B cell (primary cell): ENCODE data around the gene SEMA7A. TPM values are rescaled to one million over a fixed set of nuclear protein-coding genes. Genes with fewer than 3 reads are reported as not detected.
A peak's percentile ranks its signal among the peaks of the same experiment; 100 is the strongest.

Experiments used
- ATAC-seq: fragments of 200-7000 bp; cut with Tn5 transposase; one replicate; pipeline ENCODE4 v1.10.0; 2021; ENCODE audit warnings: low read depth, mild to moderate bottlenecking, moderate number of reproducible peaks, moderate library complexity
- CTCF ChIA-PET: fragments of 350-600 bp; sonication (Branson Sonifier 250); formaldehyde crosslinking; loops from one replicate; lab custom pipeline; 2021; ENCODE audit warnings: antibody characterized with exemption, inconsistent platforms; lab: Charles Lee
- POLR2A ChIA-PET: fragments of 350-600 bp; sonication (Branson Sonifier 250); formaldehyde crosslinking; loops from one replicate; lab custom pipeline; 2021; ENCODE audit warnings: antibody characterized with exemption; lab: Charles Lee
- DNase-seq: peaks from one replicate; pipeline ENCODE4 v3.0.0; 2013
- H2AFZ ChIP-seq: 2 replicates; pipeline ENCODE4 v1.6.1; 2012; ENCODE audit warnings: mild to moderate bottlenecking, low read depth, low read length; ENCODE audit not compliant: insufficient read depth, poor library complexity, severe bottlenecking
- H3K27ac ChIP-seq, 2 donors: 1 replicate in 1 of 2; 2 replicates in 1 of 2; pipeline ENCODE4 v1.5.1; 2012 to 2013; ENCODE audit warnings: low read length in 2 of 2, mild to moderate bottlenecking in 2 of 2, moderate library complexity in 1 of 2
- H3K27me3 ChIP-seq, 4 experiments: fragments of 200-600 bp in 1 of 4; sonication (generic) in 1 of 4; replicated peaks in 1 of 4; 1 replicate in 2 of 4; 2 replicates in 2 of 4; pipeline versions ENCODE4 v1.6.1 to v1.7.0; 2013 to 2016; ENCODE audit warnings: low read length in 3 of 4, mild to moderate bottlenecking in 2 of 4, mixed read lengths in 1 of 4, moderate library complexity in 1 of 4; ENCODE audit not compliant: insufficient read depth in 4 of 4, control insufficient read depth in 3 of 4; ENCODE audit errors: control extremely low read depth in 1 of 4
- H3K36me3 ChIP-seq, 2 experiments: replicated peaks in 1 of 2; 1 replicate in 1 of 2; 2 replicates in 1 of 2; pipeline versions ENCODE4 v1.6.1 to v1.7.1; 2013; ENCODE audit warnings: low read length in 1 of 2; ENCODE audit not compliant: insufficient read depth in 2 of 2, control insufficient read depth in 1 of 2; ENCODE audit errors: control extremely low read depth in 1 of 2, extremely low read depth in 1 of 2
- H3K4me1 ChIP-seq, 2 donors: fragments of 200-600 bp in 1 of 2; sonication (generic) in 1 of 2; 1 replicate in 1 of 2; 2 replicates in 1 of 2; pipeline versions ENCODE4 v1.5.1 to v1.6.1; 2013 to 2017; ENCODE audit warnings: low read length in 2 of 2; ENCODE audit not compliant: control insufficient read depth in 2 of 2, insufficient read depth in 2 of 2
- H3K4me2 ChIP-seq: replicated peaks from 2 replicates; pipeline ENCODE3; 2012; ENCODE audit warnings: mild to moderate bottlenecking, low read depth, low read length; ENCODE audit not compliant: poor library complexity, severe bottlenecking
- H3K4me3 ChIP-seq, 5 experiments: fragments of 200-600 bp in 1 of 5; sonication (generic) in 1 of 5; 1 replicate in 3 of 5; 2 replicates in 2 of 5; pipeline versions ENCODE4 v1.5.1 to v1.7.0; 2011 to 2016; ENCODE audit warnings: low read length in 4 of 5, mild to moderate bottlenecking in 4 of 5, low read depth in 2 of 5, control low read depth in 1 of 5, moderate library complexity in 1 of 5; ENCODE audit not compliant: insufficient read depth in 1 of 5; ENCODE audit errors: control extremely low read depth in 1 of 5, extremely low read depth in 1 of 5
- H3K79me2 ChIP-seq: fragments of 200-600 bp; sonication (generic); one replicate; pipeline ENCODE4 v1.6.0; 2016; ENCODE audit warnings: low read length; ENCODE audit not compliant: control insufficient read depth, insufficient read depth
- H3K9ac ChIP-seq: fragments of 200-600 bp; sonication (generic); 2 replicates; pipeline ENCODE4 v1.6.1; 2017; ENCODE audit warnings: mild to moderate bottlenecking, low read length, moderate library complexity
- H3K9me3 ChIP-seq, 3 donors: one replicate each; pipeline versions ENCODE4 v1.6.1 to v1.7.1; 2013; ENCODE audit warnings: low read length in 2 of 3; ENCODE audit not compliant: control insufficient read depth in 2 of 3, insufficient read depth in 1 of 3; ENCODE audit errors: control extremely low read depth in 1 of 3
- H4K20me1 ChIP-seq: 2 replicates; pipeline ENCODE4 v1.6.0; 2012; ENCODE audit warnings: mild to moderate bottlenecking, low read length; ENCODE audit not compliant: insufficient read depth, control insufficient read depth, poor library complexity, severe bottlenecking
- H3K27ac Mint-ChIP-seq: one replicate; pipeline ENCODE4 v1.8.0; 2021; ENCODE audit warnings: mixed read lengths
- H3K27me3 Mint-ChIP-seq: one replicate; pipeline ENCODE4 v1.8.0; 2021; ENCODE audit warnings: mixed read lengths
- H3K4me1 Mint-ChIP-seq: one replicate; pipeline ENCODE4 v1.8.0; 2021; ENCODE audit warnings: mixed read lengths
- H3K4me3 Mint-ChIP-seq: one replicate; pipeline ENCODE4 v1.8.0; 2021; ENCODE audit warnings: mixed read lengths
- H3K9me3 Mint-ChIP-seq: one replicate; pipeline ENCODE4 v1.8.0; 2022; ENCODE audit warnings: mixed read lengths; ENCODE audit not compliant: insufficient read depth
- CTCF ChIP-seq: fragments of 200-600 bp; IDR thresholded peaks from one replicate; pipeline ENCODE4 v1.8.0; 2022; ENCODE audit warnings: antibody characterized with exemption, mild to moderate bottlenecking
- EZH2 ChIP-seq: IDR thresholded peaks from 2 replicates; pipeline ENCODE4 v1.6.1; 2012; ENCODE audit warnings: borderline replicate concordance, low read depth, mild to moderate bottlenecking, moderate library complexity, low read length; ENCODE audit not compliant: insufficient read depth, poor library complexity, severe bottlenecking
- WGBS: methylation state at CpG from one replicate; pipeline ENCODE4 v1.1.5; 2013; ENCODE audit warnings: missing lambda C conversion rate; ENCODE audit not compliant: insufficient coverage; 5-methylcytosine and 5-hydroxymethylcytosine counted together
- intact Hi-C: fragments of 100-400 bp; cut with micrococcal nuclease; formaldehyde crosslinking; loops from one replicate; pipeline ENCODE4 v1.10.0; 2022
- polyA plus RNA-seq: library from polyadenylated mRNA; depleted of rRNA; stranded (reverse); fragments of >200 nt; gene quantifications from 2 replicates; pipeline ENCODE4 v1.2.3, GENCODE V29; 2012
- total RNA-seq, 2 donors: library from RNA; stranded (reverse); fragments of 120-200 nt in 1 of 2; gene quantifications; 1 replicate in 1 of 2; 2 replicates in 1 of 2; pipeline versions ENCODE4 v1.2.3 to v1.2.4, GENCODE V29; 2013 to 2022

Gene SEMA7A
- total and polyA plus RNA-seq, 2 donors (not counting 1 experiment from before 2014, with no cell fraction given): 42.0 to 44.2 TPM

- peak within 1 kb of the TSS; percentile 76 for H3K27ac Mint-ChIP-seq
- ChIA-PET POLR2A (interaction anchor here (1.0 to 1.5 kb wide), 5 partner anchors 58 to 79 kb away, joined by 3 to 8 read pairs (median 4); partner anchors contain the start of gene ARID3B), CTCF (interaction anchor here (0.9 to 6.1 kb wide), 13 partner anchors 18 to 308 kb away, joined by 3 to 54 read pairs (median 4); no protein-coding TSS in a partner anchor)
- DNase-seq (peak; percentile 96), ATAC-seq (peak; percentile 95)
- TF ChIP-seq CTCF: no peak
- no peak for TF ChIP-seq EZH2
- Histone ChIP-seq H3K9ac (peak within 1 kb of the TSS; percentile 90), H3K27me3 (no peaks in the 10 kb centered on the region), H2AFZ (peak within 1 kb of the TSS; percentile 98), H3K4me1 (peaks cover 30 to 40% of the 10 kb centered on the region in 2 donors), H4K20me1 (no peaks in the 10 kb centered on the region), H3K9me3 (no peaks in the 10 kb centered on the region), H3K4me2 (peak within 1 kb of the TSS; percentile 87), H3K79me2 (peaks cover 47% of the 10 kb centered on the region), H3K36me3 (peaks cover 0 to 24% of the 10 kb centered on the region in 2 experiments), H3K4me3 (peak within 1 kb of the TSS; percentile 78 to 99 (median 90)), H3K27ac (peak within 1 kb of the TSS; percentile 77 to 80)
- intact Hi-C loops: loop anchor here (1.0 to 5.0 kb wide), 9 partner anchors 23 to 478 kb away; partner anchors contain the start of genes ARID3B, CLK3, COX5A and PML
- no peaks in the 10 kb centered on the region for H3K9me3 Mint-ChIP-seq
- no peaks in the 10 kb centered on the region for H3K27me3 Mint-ChIP-seq
- H3K4me1 Mint-ChIP-seq: peaks cover 39% of the 10 kb centered on the region
- peak within 1 kb of the TSS; percentile 92 for H3K4me3 Mint-ChIP-seq
- WGBS: under 1% methylated on average over 51 of the region's 54 CpGs
Measured at GRCh38 chr15:74460871-74461846, 27.4 kb upstream of the SEMA7A start, which contains the start of gene UBL7. UBL7 (minus strand) TSS chr15:74461160; CDS start chr15:74458867, 2,293 bp downstream.
